Activated CD8-positive, alpha-beta memory T cell treated with anti-CD3 and anti-CD28 coated beads, Interleukin-2, amount 50 U/mL, for 48 hours (primary cell): ENCODE results near the gene ATG9A.
"Not testable (repeated sequence)": the region's sequence is repeated elsewhere in the genome, so short reads cannot be mapped to it uniquely, and the experiment has no call there.

ENCODE experiments used
- DNase-seq: peaks from one replicate; pipeline ENCODE4 v3.0.0-alpha.2; 2020

ATG9A gene

GRCh38 chr2:219229305-219230058, at the start of gene ATG9A, which contains the start of gene ANKZF1:
TSS of gene ATG9A (minus strand) at chr2:219229636. CDS start at chr2:219228024, 1,612 bp downstream.
TSS of gene ANKZF1 (plus strand) at chr2:219229806. CDS start at chr2:219230258, 452 bp downstream.
- DNase-seq = peak; percentile 97

- no peak for DNase-seq
Measured at GRCh38 chr2:219278655-219279150, 49.3 kb upstream of the ATG9A start.

DNA sequence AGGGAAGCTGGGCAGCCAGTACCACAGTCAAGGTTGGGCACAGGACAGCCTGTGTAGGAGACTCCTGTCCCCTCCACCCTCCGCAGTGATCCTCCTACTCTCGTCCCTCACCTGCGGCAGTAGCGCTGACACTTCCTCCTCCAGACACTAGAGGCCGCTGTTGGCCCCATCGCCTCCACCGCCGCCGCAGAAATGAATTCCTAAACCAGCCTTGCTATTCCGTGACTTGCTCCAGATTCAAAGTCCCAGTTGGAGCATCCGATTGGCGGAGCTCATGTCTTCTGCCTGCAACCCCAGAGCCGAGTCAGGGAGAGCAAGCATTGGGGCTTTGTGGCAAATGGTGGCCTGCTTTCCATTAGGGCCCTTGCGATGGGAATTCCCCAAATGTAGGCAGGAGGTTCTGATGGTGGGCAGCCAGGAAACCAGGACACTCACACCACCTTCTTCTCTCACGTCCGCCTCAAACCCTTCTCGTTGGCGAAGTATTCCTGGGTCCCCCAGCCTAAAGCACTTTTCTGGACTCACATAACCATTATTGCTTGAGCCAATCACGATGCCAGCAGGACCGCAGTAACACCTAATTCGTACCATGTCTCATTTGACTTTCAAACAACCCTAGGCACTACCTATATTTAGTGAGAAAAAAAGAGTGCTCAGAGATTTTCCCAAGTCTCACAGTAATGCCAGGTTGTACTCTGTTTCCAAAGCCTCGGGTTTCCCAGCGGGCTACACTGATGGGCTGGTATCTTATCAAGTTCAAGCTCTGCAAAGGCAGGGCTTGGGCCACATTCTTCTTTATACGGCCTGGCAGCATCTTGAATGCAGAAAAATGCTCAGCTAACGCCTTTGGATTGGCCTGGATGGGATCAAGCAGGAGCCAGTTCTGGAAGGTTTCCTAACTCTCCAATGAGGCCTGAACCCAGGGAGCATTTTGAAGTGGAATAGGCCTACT, 48.5 kb upstream of the ATG9A start:
- peak; percentile 91 for DNase-seq

DNA sequence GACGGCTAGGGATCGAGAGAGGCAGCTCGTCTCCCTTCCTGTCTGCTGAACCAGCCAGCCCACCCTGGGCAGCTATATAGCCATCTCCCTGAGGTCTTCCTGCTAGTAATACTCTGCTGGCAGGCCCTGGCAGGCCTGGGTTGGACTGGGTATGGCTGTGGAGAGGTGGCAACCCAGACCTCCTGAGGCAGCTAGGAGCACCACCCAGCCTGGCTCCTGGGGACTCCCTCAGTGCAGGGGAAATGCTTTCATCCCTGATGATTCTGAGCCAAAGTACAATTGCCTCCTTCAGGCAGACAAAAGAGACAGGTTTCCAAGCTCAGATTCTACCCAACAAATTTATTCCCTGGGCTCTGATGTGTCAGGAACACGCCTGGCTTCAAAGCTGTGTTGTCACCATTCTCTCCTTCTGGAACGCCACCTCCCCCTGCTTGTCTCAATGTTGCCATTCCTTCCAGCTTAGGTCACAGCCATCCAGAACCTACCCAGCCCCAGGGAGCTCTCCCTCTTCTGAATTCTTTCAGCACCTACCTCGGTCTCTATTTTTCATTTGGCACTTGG, 45.0 kb upstream of the ATG9A start:
- no peak for DNase-seq

GRCh38 chr2:219273937-219274336, 44.5 kb upstream of the ATG9A start:
- no peak for DNase-seq

GRCh38 chr2:219272995-219273394, 43.6 kb upstream of the ATG9A start:
- DNase-seq = no peak

GRCh38 chr2:219272356-219272755, 42.9 kb upstream of the ATG9A start:
- no peak for DNase-seq

- DNase-seq = no peak
Measured at GRCh38 chr2:219271021-219271420, 41.6 kb upstream of the ATG9A start.

- DNase-seq = no peak
Measured at GRCh38 chr2:219270055-219270372, 40.6 kb upstream of the ATG9A start.

DNA sequence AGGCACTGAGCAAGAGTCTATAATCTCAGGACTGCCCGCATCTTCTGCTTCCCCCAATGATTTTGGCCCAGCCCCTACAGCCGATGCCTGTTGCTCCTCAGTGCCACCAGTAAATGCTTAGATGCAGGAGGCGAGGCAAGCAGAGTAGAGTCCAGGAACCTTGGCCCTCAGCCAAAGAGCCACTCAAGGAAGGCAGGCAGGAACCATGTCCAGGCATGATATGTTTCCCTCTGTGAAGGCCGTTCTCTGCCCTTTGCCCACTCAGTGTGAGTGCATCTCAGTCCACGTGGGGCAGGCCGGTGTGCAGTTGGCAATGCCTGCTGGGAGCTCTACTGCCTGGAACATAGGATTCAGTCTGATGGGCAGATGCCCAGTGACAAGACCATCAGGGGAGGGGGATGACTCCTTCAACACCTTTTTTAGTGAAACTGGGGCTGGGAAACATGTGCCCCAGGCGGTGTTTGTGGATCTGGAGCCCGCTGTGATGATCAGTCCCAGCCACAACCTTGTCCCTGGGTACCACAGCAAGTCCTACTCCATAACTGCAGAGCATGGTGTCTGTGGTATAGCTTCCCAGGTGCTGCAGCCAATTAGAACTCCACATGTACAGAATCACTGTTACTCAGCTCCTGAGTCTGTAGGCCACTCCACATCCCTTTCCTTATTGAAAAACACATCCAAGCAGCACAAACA, 40.1 kb upstream of the ATG9A start:
- no peak for DNase-seq

DNA sequence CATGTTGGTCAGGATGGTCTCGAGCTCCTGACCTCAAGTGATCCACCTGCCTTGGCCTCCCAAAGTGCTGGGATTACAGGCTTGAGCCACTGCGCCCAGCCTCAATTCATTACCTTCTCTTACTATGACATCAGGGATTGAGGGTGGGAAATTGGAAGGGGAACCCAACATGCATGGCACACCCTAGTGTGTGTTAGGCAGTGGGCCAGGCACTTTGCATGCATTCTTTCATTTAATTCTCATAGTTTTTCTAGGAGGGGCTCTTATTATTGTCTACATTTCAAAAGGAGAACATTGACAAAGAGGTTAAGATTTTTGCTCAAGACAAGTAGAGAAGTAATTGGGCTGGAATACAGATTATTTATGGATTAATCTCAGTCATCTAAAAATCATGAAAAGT, 38.9 kb upstream of the ATG9A start:
- DNase-seq = no peak

- no peak for DNase-seq
Measured at GRCh38 chr2:219266886-219267285, 37.5 kb upstream of the ATG9A start.

- DNase-seq = no peak
Measured at GRCh38 chr2:219266232-219266631, 36.8 kb upstream of the ATG9A start.

- DNase-seq = no peak
Measured at GRCh38 chr2:219261024-219261855, 31.8 kb upstream of the ATG9A start.

GRCh38 chr2:219258942-219259341, 29.5 kb upstream of the ATG9A start:
- not testable (repeated sequence) for DNase-seq

DNA sequence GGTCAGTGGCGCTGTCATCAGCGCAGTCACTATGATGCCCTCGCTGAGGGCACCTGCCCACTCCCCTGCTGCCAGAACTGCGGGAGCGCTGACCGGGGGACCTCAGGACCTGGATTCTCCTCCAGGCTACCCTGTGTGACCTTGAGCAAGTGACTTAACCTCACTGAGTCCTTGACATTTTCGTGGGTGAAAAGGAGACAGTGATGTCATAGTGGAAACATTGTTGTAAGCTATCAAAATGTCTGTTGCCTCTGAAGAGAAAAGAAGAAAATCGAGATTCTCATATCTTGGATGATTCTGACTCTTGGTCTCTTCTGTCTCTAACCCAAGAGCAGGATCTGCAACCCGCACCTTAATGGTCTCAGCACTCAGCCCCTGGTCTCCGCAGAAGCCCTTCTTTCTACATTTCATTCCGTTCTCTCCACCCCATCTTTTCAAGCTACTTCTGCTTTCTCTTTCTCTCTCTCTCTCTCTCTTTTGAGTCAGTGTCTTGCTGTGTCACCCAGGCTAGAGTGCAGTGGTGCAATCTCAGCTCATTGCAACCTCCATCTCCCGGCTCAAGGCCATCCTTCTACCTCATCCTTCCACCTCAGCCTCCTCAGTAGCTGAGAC, 25.3 kb upstream of the ATG9A start:
- no peak for DNase-seq

DNA sequence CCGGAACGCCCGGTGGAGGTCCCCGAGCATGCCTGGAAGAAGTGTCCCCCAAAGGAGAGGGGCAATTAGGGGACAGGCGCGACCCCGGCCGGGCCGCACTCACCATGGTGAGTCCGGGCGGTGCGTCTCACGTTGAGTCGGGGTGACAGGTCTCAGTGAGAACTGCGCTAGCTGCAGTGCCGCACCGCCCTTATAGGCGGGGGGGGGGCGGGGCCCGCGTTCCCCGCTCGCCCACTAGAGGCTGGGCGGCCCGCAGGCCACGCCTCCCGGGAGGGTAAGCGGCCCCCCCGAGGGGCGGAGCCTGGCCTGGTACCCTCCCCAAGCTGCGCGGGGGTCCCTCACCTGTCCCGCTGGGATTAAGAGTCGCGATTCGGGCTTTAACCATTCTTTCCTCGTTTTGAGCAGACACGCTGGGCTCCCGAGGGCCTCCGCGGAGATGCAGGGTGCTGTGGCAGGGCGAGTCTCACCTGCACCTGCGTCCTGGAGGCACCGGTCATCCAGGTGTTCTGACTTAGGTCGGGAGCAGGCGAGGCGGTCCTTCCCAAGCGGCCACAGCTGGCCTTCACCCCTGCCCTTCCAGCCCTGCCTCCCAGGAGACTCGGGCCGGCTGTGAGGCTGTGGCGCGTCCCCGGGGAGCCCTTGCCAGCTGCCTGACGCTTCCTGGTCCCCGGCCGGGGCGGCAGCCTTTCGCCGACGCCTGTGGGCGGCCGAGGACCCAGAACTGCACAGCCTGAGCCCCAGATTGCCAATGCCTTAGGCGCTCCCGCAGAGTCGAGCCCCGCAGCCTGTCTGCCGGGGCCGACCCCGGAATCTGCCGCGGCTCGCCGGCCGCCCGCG, 24.5 kb upstream of the ATG9A start, which contains the start of gene TUBA4A:
TSS of gene TUBA4A (minus strand) at position 166 of the 837 bp plus-strand sequence. CDS start at position 106, 60 bp downstream.
- peak; percentile 95 for DNase-seq

DNA sequence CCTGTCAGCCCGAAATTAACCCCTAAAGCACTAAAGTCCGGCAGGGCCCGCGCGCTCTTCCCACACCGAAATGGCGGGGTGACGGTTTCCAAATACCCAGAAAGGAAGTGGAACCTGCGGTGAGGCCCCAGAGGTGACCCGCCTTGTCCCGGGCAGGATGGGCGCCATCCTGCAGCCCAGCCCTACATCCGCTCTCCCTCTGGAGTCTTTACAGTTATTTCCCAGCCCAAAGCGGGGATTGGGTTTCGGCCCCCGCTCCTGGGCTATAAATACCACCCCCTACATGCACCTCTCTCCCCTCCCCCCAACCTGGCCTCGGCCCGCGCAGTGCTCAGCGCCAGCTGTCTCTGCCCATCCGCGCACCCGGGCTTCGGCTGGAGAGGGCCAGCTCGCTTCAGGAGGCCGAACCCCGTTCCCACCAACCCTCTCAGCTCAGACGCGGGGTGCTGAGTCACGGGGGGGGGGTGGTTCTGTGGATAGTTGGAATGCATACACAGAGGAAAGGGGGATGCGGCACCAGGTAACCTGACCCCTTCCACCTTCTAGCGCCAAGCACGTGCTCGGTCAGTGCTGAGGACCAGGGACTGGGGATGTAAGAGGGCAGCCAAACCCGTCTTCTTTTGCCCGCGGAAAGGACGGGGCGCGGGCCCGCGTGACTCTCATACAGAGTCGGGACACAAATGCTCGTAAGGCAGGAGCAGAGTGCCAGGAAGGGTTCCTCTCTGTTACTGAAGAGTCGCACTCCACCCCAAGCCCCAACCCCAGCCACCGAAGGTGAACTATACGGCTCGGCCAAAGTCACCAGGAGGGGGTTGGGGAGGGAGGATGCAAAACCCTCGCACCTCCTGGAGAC, 23.7 kb upstream of the ATG9A start, which contains the start of gene TUBA4B:
TSS of gene TUBA4B (plus strand) at position 344 of the 853 bp plus-strand sequence. CDS start at position 509, 165 bp downstream.
- DNase-seq = peak; percentile 78

GRCh38 chr2:219252570-219252899, 23.1 kb upstream of the ATG9A start:
- no peak for DNase-seq
